Cardiac muscle cell (in vitro differentiated cells and primary cell): ENCODE data around the gene STARD5. TPM values are rescaled to one million over a fixed set of nuclear protein-coding genes. Genes with fewer than 3 reads are reported as not detected.

Experiments used
- DNase-seq, 2 donors: peaks; one replicate each; pipeline versions ENCODE4 v3.0.0 to v3.0.0-alpha.2; 2010 to 2017; ENCODE audit warnings: low read depth in 1 of 2, low spot score in 1 of 2
- H3K27ac ChIP-seq: fragments of 200-600 bp; sonication (generic); 2 replicates; pipeline ENCODE4 v1.5.1; 2016
- H3K27me3 ChIP-seq: fragments of 200-600 bp; sonication (generic); 2 replicates; pipeline ENCODE4 v1.6.0; 2016; ENCODE audit warnings: control low read depth
- H3K36me3 ChIP-seq: fragments of 200-600 bp; sonication (generic); 2 replicates; pipeline ENCODE4 v1.5.1; 2016; ENCODE audit warnings: control low read depth
- H3K4me1 ChIP-seq: fragments of 200-600 bp; sonication (generic); 2 replicates; pipeline ENCODE4 v1.8.1; 2017; ENCODE audit warnings: low read depth, mild to moderate bottlenecking, mixed run types
- H3K4me3 ChIP-seq: fragments of 200-600 bp; sonication (generic); 2 replicates; pipeline ENCODE4 v1.5.1; 2016; ENCODE audit warnings: mild to moderate bottlenecking
- H3K9me3 ChIP-seq: fragments of 200-600 bp; sonication (generic); 2 replicates; pipeline ENCODE4 v1.5.1; 2017; ENCODE audit warnings: low read depth, mild to moderate bottlenecking, control low read depth
- CTCF ChIP-seq: IDR thresholded peaks from 2 replicates; pipeline ENCODE4 v1.5.1; 2012; ENCODE audit warnings: low read depth, mild to moderate bottlenecking, low read length
- polyA plus RNA-seq: library from polyadenylated mRNA; unstranded; fragments of >200 nt; fragmentation: Nextera tagmentation; extraction: Ambion mirVana; gene quantifications from 2 replicates; pipeline ENCODE4 v1.2.1, GENCODE V29; 2016
- total RNA-seq: library from RNA; depleted of rRNA; stranded (reverse); fragments of >200 nt; gene quantifications from 2 replicates; pipeline ENCODE4 v1.2.3, GENCODE V29; 2016

Gene STARD5
- total and polyA plus RNA-seq, 2 experiments from 2014 or later, result 2.1 to 2.2 TPM

- TF ChIP-seq CTCF, result no peak
- Histone ChIP-seq H3K9me3 (no peaks in the 10 kb centered on the region), H3K27me3 (no peaks in the 10 kb centered on the region), H3K27ac (no peak overlapping the region), H3K4me3 (no peak overlapping the region), H3K36me3 (no peaks in the 10 kb centered on the region), H3K4me1 (no peaks in the 10 kb centered on the region)
- DNase-seq, result no peak
Observed at GRCh38 chr15:81273200-81273599, 50.7 kb downstream of the STARD5 start.

GRCh38 chr15:81271761-81272644, 51.9 kb downstream of the STARD5 start:
- Histone ChIP-seq H3K4me3 (no peak overlapping the region), H3K27me3 (no peaks in the 10 kb centered on the region), H3K27ac (no peak overlapping the region), H3K9me3 (no peaks in the 10 kb centered on the region), H3K4me1 (no peaks in the 10 kb centered on the region), H3K36me3 (no peaks in the 10 kb centered on the region)
- DNase-seq, result no peak
- no peak for TF ChIP-seq CTCF

DNA sequence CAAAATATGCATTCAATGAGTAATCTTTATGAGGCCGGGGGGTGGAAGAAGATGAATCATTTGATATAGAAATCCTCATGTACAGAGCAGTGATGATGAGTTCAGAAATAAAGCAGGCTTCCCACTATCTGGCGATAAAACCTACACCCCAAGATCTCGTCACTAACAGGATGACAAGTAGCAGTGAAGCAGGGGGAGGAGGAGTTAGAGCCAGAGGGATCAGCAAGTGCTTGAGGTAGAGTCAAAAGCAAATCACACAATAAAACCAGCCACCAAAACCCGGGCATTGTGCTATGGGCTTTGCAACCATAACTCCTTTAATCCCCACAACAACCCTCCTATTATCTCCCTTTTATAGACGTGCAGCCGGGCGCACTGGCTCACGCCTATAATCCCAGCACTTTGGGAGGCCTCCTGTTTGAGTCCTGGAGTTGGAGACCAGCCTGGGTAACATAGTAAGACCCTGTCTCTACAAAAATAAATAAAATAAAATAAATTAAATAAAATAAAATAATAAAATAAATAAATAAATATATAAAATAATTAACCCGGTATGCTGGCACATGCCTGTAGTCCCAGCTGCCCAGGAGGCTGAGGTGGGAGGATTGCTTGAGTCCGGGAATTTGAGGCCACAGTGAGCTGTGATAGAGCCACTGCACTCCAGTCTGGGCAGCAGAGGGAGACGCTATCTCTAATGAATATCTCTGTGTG, 53.0 kb downstream of the STARD5 start:
- H3K4me1 ChIP-seq, result no peaks in the 10 kb centered on the region
- no peak overlapping the region for H3K27ac ChIP-seq
- no peaks in the 10 kb centered on the region for H3K36me3 ChIP-seq
- no peak overlapping the region for H3K4me3 ChIP-seq
- TF ChIP-seq CTCF, result no peak
- peak in 1 of 2 donors; percentile 36 for DNase-seq
- no peaks in the 10 kb centered on the region for H3K9me3 ChIP-seq
- no peaks in the 10 kb centered on the region for H3K27me3 ChIP-seq

DNA sequence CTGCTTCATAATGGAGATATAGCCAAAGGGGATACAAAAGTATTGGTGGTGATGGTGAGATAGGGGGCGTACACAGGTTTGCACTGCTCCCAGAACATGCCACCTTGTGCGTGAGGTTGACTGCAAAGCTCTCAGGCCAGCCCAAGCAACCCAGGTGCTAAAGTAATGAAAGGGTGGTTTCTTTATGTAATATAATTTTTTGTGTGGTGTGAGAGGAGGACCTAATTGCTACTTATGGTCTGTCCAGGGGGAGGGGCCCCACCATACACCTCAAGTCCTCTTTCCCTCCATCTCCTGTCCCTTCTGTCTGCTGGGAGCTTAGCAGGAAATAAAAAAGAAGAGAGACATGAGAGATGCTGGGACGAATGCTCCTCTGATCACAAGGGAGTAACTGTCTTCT, 53.8 kb downstream of the STARD5 start:
- H3K4me1 ChIP-seq, result no peaks in the 10 kb centered on the region
- no peak overlapping the region for H3K4me3 ChIP-seq
- no peaks in the 10 kb centered on the region for H3K36me3 ChIP-seq
- no peaks in the 10 kb centered on the region for H3K27me3 ChIP-seq
- no peaks in the 10 kb centered on the region for H3K9me3 ChIP-seq
- DNase-seq, result no peak
- no peak overlapping the region for H3K27ac ChIP-seq
- no peak for TF ChIP-seq CTCF

DNA sequence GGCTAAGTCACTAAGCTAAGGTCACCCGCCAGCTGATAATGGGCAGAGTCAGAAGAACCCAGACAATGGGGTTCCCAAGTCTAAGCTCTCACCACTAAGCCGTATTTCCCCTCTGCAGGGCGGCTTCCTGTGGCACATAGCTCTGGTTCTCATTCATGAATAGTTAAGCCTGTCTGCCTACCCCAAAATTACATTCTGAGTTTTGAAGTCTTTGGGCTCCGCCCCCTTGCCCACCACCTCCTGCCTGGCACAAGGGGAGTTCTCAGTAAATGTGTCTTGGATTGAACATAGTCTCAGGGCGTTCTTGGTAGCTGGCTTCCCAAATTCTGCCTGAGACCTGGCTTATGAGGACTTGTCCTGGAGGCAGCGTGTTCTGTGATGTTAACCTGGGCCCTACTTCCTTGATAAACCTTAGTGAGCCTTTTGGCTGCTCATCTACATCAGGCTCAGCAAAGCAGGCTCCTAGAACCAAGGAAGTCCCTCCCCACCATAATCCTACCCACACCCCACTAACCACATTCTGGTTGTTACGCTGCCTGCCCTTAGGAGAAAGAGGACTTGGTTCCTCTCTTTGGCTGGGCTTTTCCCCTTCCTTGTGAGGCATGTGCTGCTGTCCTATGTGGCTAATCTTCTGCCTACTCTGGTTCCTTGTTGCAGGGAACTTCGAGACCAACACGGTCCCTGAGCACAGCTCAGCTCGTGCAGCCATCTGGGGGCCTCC, 54.9 kb downstream of the STARD5 start:
- DNase-seq, result no peak
- TF ChIP-seq CTCF, result no peak
- Histone ChIP-seq H3K9me3 (no peaks in the 10 kb centered on the region), H3K4me3 (no peak overlapping the region), H3K4me1 (no peaks in the 10 kb centered on the region), H3K27ac (no peak overlapping the region), H3K27me3 (no peaks in the 10 kb centered on the region), H3K36me3 (no peaks in the 10 kb centered on the region)
